Tibial artery (tissue), 4 donors: ENCODE data around the gene FAM184B.
"Not testable (repeated sequence)": the region's sequence is repeated elsewhere in the genome, so short reads cannot be mapped to it uniquely, and the experiment has no call there.

Source experiments
- DNase-seq, 2 donors: peaks; one replicate each; pipeline ENCODE4 v3.0.0-alpha.2; 2019
- H3K27ac ChIP-seq, 2 donors: fragments of 200-600 bp; sonication (generic) in 1 of 2; 1 replicate in 1 of 2; 2 replicates in 1 of 2; pipeline ENCODE4 v1.5.1; 2018 to 2019; ENCODE audit warnings: mild to moderate bottlenecking in 1 of 2
- H3K27me3 ChIP-seq, 2 donors: fragments of 200-600 bp; sonication (generic) in 1 of 2; one replicate each; pipeline versions ENCODE4 v1.5.1 to v1.6.0; 2016 to 2019
- H3K36me3 ChIP-seq, 3 donors: fragments of 200-600 bp; sonication (generic) in 2 of 3; one replicate each; pipeline ENCODE4 v1.5.1; 2016 to 2019; ENCODE audit warnings: mild to moderate bottlenecking in 2 of 3
- H3K4me1 ChIP-seq, 4 donors: fragments of 200-600 bp; sonication (generic) in 2 of 4; 1 replicate in 3 of 4; 2 replicates in 1 of 4; pipeline ENCODE4 v1.5.1; 2016 to 2019
- H3K4me3 ChIP-seq, 2 donors: fragments of 200-600 bp; sonication (generic) in 1 of 2; 1 replicate in 1 of 2; 2 replicates in 1 of 2; pipeline ENCODE4 v1.5.1; 2018 to 2019; ENCODE audit warnings: mild to moderate bottlenecking in 2 of 2
- H3K9me3 ChIP-seq, 3 donors: fragments of 200-600 bp; sonication (generic) in 1 of 3; one replicate each; pipeline ENCODE4 v1.5.1; 2016 to 2019
- intact Hi-C: fragments of 100-400 bp; cut with DNase I; formaldehyde crosslinking; loops from one replicate; pipeline ENCODE4 v1.15.0; 2023; ENCODE audit warnings: low total_unique reads
- TF ChIP-seq, protein P1 (sequence below), 2 experiments: fragments of 200-600 bp in 1 of 2; fragments of 450-650 bp in 1 of 2; IDR thresholded peaks; one replicate each; pipeline ENCODE4 v1.5.1; 2017 to 2019; ENCODE audit warnings: antibody characterized with exemption in 2 of 2, mild to moderate bottlenecking in 1 of 2, moderate library complexity in 1 of 2

FAM184B gene

DNA sequence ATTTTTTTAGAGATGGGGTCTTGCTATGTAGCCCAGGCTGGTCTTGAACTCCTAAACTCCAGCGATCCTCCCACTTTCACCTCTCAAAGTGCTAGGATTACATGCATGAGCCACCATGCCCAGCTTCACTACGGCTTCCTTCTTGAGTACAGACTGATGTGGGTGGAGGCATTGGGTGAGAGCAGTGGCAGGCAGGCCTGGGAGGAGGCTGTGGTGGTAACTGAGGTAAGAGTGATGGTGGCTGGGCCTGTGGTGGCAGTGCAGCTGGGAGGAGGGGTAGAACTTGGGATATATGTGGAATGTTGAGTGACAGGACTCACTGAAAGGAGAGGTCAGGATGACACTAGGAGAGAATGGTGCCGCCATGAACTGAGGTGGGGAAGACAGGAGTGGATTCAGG lies 86.1 kb downstream of the FAM184B start:
- Histone ChIP-seq H3K27me3 (no peaks in the 10 kb centered on the region), H3K27ac (no peak overlapping the region), H3K4me1 (no peaks in the 10 kb centered on the region), H3K9me3 (peaks cover 0 to 8% (median 0%) of the 10 kb centered on the region in 3 donors), H3K4me3 (no peak overlapping the region), H3K36me3 (no peaks in the 10 kb centered on the region)
- intact Hi-C loops = no loop called here
- no peak for DNase-seq
- TF ChIP-seq, protein P1, sequence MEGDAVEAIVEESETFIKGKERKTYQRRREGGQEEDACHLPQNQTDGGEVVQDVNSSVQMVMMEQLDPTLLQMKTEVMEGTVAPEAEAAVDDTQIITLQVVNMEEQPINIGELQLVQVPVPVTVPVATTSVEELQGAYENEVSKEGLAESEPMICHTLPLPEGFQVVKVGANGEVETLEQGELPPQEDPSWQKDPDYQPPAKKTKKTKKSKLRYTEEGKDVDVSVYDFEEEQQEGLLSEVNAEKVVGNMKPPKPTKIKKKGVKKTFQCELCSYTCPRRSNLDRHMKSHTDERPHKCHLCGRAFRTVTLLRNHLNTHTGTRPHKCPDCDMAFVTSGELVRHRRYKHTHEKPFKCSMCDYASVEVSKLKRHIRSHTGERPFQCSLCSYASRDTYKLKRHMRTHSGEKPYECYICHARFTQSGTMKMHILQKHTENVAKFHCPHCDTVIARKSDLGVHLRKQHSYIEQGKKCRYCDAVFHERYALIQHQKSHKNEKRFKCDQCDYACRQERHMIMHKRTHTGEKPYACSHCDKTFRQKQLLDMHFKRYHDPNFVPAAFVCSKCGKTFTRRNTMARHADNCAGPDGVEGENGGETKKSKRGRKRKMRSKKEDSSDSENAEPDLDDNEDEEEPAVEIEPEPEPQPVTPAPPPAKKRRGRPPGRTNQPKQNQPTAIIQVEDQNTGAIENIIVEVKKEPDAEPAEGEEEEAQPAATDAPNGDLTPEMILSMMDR (IDR thresholded peaks at IDR 0.05) = no peak

GRCh38 chr4:17694552-17694951 lies 86.9 kb downstream of the FAM184B start:
- Histone ChIP-seq H3K4me1 (no peaks in the 10 kb centered on the region), H3K27me3 (no peaks in the 10 kb centered on the region), H3K27ac (no peak overlapping the region), H3K9me3 (peaks cover 0 to under 1% (median 0%) of the 10 kb centered on the region in 3 donors), H3K36me3 (no peaks in the 10 kb centered on the region), H3K4me3 (no peak overlapping the region)
- TF ChIP-seq, protein P1 (IDR thresholded peaks at IDR 0.05) = no peak
- no peak for DNase-seq
- intact Hi-C loops = no loop called here

- Histone ChIP-seq H3K4me1 (no peaks in the 10 kb centered on the region), H3K36me3 (no peaks in the 10 kb centered on the region), H3K4me3 (no peak overlapping the region), H3K9me3 (no peaks in the 10 kb centered on the region), H3K27me3 (no peaks in the 10 kb centered on the region), H3K27ac (no peak overlapping the region)
- TF ChIP-seq, protein P1 (IDR thresholded peaks at IDR 0.05) = no peak
- no peak for DNase-seq
- intact Hi-C loops = no loop called here
These were observed 90.5 kb downstream of the FAM184B start for GRCh38 chr4:17690898-17691297.

DNA sequence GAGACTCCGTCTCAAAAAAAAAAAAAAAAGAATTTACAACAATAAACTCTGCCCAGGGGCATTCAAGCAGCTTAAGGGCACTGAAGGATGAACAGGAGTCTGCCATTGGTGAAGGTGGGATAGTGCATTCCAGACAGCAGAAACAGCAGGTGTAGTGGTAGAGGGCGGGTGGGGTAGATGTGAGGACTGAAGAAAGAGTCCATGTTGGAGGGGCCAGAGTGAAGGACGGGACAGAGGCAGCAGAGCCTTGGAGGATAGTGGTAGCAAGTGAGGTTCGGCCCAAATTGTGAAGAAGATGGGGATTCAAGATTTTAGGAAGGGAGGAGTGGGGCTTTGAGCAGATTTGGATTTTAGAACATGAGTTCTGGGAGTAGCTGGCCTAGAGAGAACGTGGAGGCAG lies 91.3 kb downstream of the FAM184B start:
- Histone ChIP-seq H3K4me1 (no peaks in the 10 kb centered on the region), H3K27me3 (no peaks in the 10 kb centered on the region), H3K9me3 (no peaks in the 10 kb centered on the region), H3K4me3 (no peak overlapping the region), H3K36me3 (no peaks in the 10 kb centered on the region), H3K27ac (no peak overlapping the region)
- TF ChIP-seq, protein P1 (IDR thresholded peaks at IDR 0.05) = no peak
- DNase-seq = no peak
- intact Hi-C loops = no loop called here

DNA sequence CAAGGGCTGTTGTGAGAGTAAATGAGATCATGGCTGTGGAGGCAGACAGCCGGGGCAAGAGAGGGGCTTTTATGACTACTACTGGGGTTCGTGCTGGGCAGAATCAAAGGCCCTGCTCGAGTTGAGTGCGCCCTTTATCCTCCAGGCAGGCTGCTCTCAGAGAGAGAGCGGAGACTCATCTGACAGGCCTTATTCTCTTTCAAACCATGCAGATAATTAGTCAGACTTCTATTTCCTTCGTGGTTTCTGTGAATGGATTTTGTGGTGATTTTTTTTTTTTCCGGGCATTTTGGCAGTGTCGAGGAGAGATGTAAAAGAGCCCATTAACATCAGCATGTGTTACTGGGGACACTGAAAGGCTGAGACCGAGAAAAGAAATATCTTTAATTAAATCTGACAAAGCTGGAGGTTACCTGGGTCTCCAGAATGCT lies 93.4 kb downstream of the FAM184B start:
- TF ChIP-seq, protein P1 (IDR thresholded peaks at IDR 0.05) = no peak
- intact Hi-C loops = no loop called here
- H3K27ac ChIP-seq = no peak overlapping the region
- no peaks in the 10 kb centered on the region for H3K36me3 ChIP-seq
- H3K9me3 ChIP-seq = no peaks in the 10 kb centered on the region
- no peaks in the 10 kb centered on the region for H3K4me1 ChIP-seq
- no peaks in the 10 kb centered on the region for H3K27me3 ChIP-seq
- H3K4me3 ChIP-seq = no peak overlapping the region
- DNase-seq = no peak

DNA sequence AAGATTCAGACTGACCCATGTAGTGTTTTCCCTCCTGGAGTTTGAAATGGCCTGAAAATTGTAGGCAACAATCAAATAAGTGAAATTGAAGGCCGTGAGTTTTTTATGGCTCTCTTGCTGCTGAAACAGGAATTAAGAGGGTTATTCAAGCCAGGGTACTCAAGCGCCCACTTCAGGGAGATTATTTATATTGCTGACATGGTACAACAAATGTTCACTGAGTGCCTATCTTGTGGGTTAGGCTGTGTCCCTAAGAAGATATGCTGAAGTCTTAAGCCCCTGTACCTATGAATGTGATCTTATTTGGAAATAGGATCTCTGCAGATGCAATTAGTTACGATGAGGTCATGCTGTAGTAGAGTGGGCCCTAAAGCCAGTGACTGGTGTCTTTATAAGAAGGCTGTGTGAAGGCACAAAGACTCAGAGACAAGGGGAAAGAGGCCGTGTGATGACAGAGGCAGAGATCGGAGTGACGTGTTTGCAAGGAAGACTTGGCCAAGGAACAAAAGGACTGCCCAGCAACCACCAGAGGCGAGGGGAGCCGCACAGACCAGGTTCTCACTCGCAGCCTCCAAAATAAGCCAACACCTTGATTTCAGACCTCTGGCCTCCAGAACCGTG lies 94.1 kb downstream of the FAM184B start:
- Histone ChIP-seq H3K27me3 (no peaks in the 10 kb centered on the region), H3K27ac (no peak overlapping the region), H3K36me3 (no peaks in the 10 kb centered on the region), H3K4me3 (no peak overlapping the region), H3K9me3 (no peaks in the 10 kb centered on the region), H3K4me1 (no peaks in the 10 kb centered on the region)
- intact Hi-C loops = no loop called here
- TF ChIP-seq, protein P1 (IDR thresholded peaks at IDR 0.05) = no peak
- DNase-seq = no peak

DNA sequence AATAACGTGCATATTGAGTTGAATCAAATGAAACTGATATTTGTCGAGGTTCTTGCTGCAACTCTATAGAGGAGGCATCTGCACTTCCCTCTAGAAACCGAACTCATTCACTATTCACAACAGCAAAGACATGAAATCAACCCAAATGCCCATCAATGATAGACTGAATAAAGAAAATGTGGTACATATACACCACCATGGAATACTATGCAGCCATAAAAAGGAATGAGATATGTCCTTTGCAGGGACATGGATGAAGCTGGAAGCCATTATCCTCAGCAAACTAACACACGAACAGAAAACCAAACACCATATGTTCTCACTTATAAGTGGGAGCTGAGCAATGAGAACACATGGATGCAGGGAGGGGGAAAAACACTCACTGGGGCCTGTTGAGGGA lies 96.8 kb downstream of the FAM184B start:
- DNase-seq, intact Hi-C loops, H3K9me3 ChIP-seq, H3K4me3 ChIP-seq, H3K27me3 ChIP-seq, H3K27ac ChIP-seq, H3K36me3 ChIP-seq, H3K4me1 ChIP-seq: not testable (repeated sequence)
